K562 (cell line): ENCODE measurements around the gene DOCK6. TPM values are rescaled to one million over a fixed set of nuclear protein-coding genes. Genes with fewer than 3 reads are reported as not detected.

Experiments used
- ATF1 ChIP-seq, 2 experiments: fragments of 450-650 bp in 1 of 2; IDR thresholded peaks; 2 replicates each; pipeline ENCODE4 v1.6.1; 2016; ENCODE audit warnings: missing compliant biosample characterization in 1 of 2, missing genetic modification characterization in 1 of 2
- ATF7 ChIP-seq: fragments of 450-650 bp; IDR thresholded peaks from 2 replicates; pipeline ENCODE4 v1.7.1; 2014; ENCODE audit warnings: mild to moderate bottlenecking, moderate library complexity
- BCOR ChIP-seq: fragments of 450-650 bp; IDR thresholded peaks from 2 replicates; pipeline ENCODE4 v1.6.1; 2016
- CBX5 ChIP-seq: IDR thresholded peaks from 2 replicates; pipeline ENCODE4 v1.6.1; 2014; ENCODE audit warnings: low read depth, borderline replicate concordance
- CHD2 ChIP-seq: IDR thresholded peaks from 2 replicates; pipeline ENCODE4 v1.6.1; 2011; ENCODE audit warnings: low read depth, low read length
- MAZ ChIP-seq, 2 experiments: fragments of 450-650 bp in 1 of 2; sonication (generic) in 1 of 2; formaldehyde crosslinking; IDR thresholded peaks in 1 of 2; conservative IDR thresholded peaks in 1 of 2; 2 replicates each; pipeline versions ENCODE4 v1.4.0 to v1.5.0; 2020; ENCODE audit warnings: mild to moderate bottlenecking in 1 of 2, missing genetic modification reagents in 1 of 2
- MYBL2 ChIP-seq, 2 experiments: fragments of 450-650 bp in 1 of 2; sonication (generic) in 1 of 2; formaldehyde crosslinking in 1 of 2; IDR thresholded peaks; 2 replicates each; pipeline versions ENCODE4 v1.6.1 to v1.8.1; 2017 to 2022; ENCODE audit warnings: borderline replicate concordance in 1 of 2, inconsistent platforms in 1 of 2, low read depth in 1 of 2, mild to moderate bottlenecking in 1 of 2, missing genetic modification reagents in 1 of 2, moderate library complexity in 1 of 2
- NCOA6 ChIP-seq: fragments of 450-650 bp; IDR thresholded peaks from 2 replicates; pipeline ENCODE4 v1.6.1; 2017; ENCODE audit warnings: mild to moderate bottlenecking
- NCOR1 ChIP-seq: fragments of 450-650 bp; IDR thresholded peaks from 2 replicates; pipeline ENCODE4 v1.6.1; 2016; ENCODE audit warnings: mild to moderate bottlenecking, moderate library complexity
- NEUROD1 ChIP-seq: fragments of 150-350 bp; IDR thresholded peaks from 2 replicates; pipeline ENCODE4 v1.6.1; 2014; ENCODE audit warnings: borderline replicate concordance, low read length, low read depth; ENCODE audit not compliant: partially characterized antibody
- POLR2A ChIP-seq: fragments of 450-650 bp; conservative IDR thresholded peaks from 2 replicates; pipeline ENCODE4 v1.6.1; 2016
- RBM39 ChIP-seq: fragments of 200-400 bp; formaldehyde crosslinking; optimal IDR thresholded peaks from 2 replicates; pipeline ENCODE3; 2018; ENCODE audit warnings: low read depth, low read length
- TAL1 ChIP-seq: fragments of 450-650 bp; IDR thresholded peaks from 2 replicates; pipeline ENCODE4 v1.6.1; 2016; ENCODE audit warnings: mild to moderate bottlenecking
- ZNF668 ChIP-seq: fragments of 250-450 bp; sonication (Bioruptor Pico); IDR thresholded peaks from 2 replicates; pipeline ENCODE4 v1.8.0; 2022; ENCODE audit warnings: mild to moderate bottlenecking, inconsistent platforms
- ZNF77 ChIP-seq: fragments of 250-450 bp; sonication (Bioruptor Pico); IDR thresholded peaks from 2 replicates; pipeline ENCODE4 v1.5.0; 2020
- polyA plus RNA-seq, 8 experiments: library from polyadenylated mRNA; depleted of rRNA in 4 of 8; stranded (reverse) in 5 of 8; unstranded in 3 of 8; fragments of >200 nt; fragmentation: Nextera tagmentation in 2 of 8; fragmentation: Illumina TruSeq in 1 of 8; extraction: Ambion mirVana in 2 of 8; extraction: Trizol in 1 of 8; gene quantifications; 2 replicates each; pipeline versions ENCODE4 v1.2.1 to v1.2.3, GENCODE V29; 2011 to 2014; ENCODE audit warnings: inconsistent platforms in 1 of 8, missing spikeins in 1 of 8
- total RNA-seq, 7 experiments: library from RNA; depleted of rRNA in 6 of 7; stranded (reverse); fragments of >200 nt in 6 of 7; fragmentation: Illumina TruSeq in 2 of 7; extraction: Trizol in 2 of 7; gene quantifications; 2 replicates each; pipeline versions ENCODE4 v1.2.1 to v1.2.3, GENCODE V29; 2011 to 2021; ENCODE audit warnings: low replicate concordance in 1 of 7
- TF ChIP-seq, protein P1 (sequence below): sonication (generic); formaldehyde crosslinking; IDR thresholded peaks from 2 replicates; pipeline ENCODE4 v1.8.0; 2022; ENCODE audit warnings: mild to moderate bottlenecking, missing genetic modification reagents
- TF ChIP-seq, protein P2 (sequence below): sonication (generic); formaldehyde crosslinking; IDR thresholded peaks from 2 replicates; pipeline ENCODE4 v1.5.0; 2020; ENCODE audit warnings: missing genetic modification reagents
- TF ChIP-seq, protein P3 (sequence below): fragments of 450-650 bp; IDR thresholded peaks from 2 replicates; pipeline ENCODE4 v1.6.1; 2017; ENCODE audit warnings: antibody characterized with exemption, mild to moderate bottlenecking
- TF ChIP-seq, protein P4 (sequence below): fragments of 450-650 bp; formaldehyde crosslinking; IDR thresholded peaks from 2 replicates; pipeline ENCODE4 v1.4.0; 2020; ENCODE audit warnings: mild to moderate bottlenecking, moderate library complexity

Gene DOCK6
- total and polyA plus RNA-seq, 9 of the 15 experiments (the other 6 are each of a cell fraction or from before 2014, with no cell fraction given): 0.35 to 19.3 (median 3.8) TPM

DNA sequence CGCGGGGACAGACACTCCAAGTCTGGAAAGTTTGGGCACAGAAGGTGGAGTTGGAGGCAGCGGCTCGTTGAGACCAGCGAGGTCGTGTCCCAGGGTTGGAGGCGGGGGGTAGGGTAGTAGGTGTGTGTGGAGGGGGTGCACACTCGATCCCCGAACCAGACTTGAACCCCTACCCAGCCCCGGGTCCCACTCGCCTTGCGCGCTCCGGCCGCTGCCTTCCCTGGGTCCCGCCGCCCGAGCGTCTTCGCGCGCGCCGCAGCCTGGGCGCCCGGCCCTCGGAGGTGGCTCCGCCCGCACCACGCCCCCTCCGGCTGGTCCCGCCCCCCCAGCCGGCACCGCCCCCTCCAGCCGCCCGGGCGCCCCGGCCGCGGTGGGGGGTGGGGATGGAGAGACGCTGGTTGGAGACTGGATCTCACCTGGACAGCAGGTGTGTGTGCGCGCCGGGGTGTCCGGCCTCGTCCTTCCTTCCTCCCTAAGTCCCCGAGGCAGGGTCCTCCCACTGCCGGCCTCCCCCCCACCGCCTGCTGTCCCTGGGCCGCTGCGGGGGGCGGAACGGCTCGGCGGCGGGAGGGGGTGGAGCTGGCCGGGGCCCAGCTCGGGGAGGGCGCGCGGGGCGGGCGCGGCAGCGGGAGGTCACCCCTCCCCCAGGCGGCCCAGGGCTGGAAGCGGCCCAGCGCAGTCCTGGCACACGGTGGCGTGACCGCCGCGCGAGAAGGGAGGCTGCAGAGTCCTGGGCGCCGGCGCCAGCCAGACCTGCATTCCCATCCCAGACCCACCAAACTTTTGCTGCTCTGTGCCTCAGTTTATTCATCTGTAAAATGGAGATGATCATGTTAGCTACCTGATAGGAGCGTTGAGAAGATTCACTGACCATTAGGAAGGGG lies 64.8 kb downstream of the DOCK6 start, which contains the start of gene KANK2 (continued):
- TF ChIP-seq MAZ (CRISPR knock-in tag; conservative IDR thresholded peaks at IDR 0.05 in 1 of 2, IDR thresholded peaks at IDR 0.05 in 1 of 2) (peak; percentile 68 to 94), ATF1 (CRISPR knock-in tag; IDR thresholded peaks at IDR 0.05) (no peak), ATF1 (tag; IDR thresholded peaks at IDR 0.05) (no peak; the same call in 1 of the 2 replicates), CHD2 (no peak), TAL1 (no peak), NCOR1 (peak; percentile 42), NEUROD1 (no peak), ZNF77 (no peak), CBX5 (no peak), RBM39 (no peak), POLR2A (peak; percentile 69), MYBL2 (IDR thresholded peaks at IDR 0.05; ENCODE audit: low read depth) (no peak), MYBL2 (CRISPR knock-in tag; IDR thresholded peaks at IDR 0.05; ENCODE audit: borderline replicate concordance) (no peak), BCOR (peak; percentile 99), ATF7 (no peak), ZNF668 (CRISPR knock-in tag) (no peak), NCOA6 (no peak)
- TF ChIP-seq, protein P1, sequence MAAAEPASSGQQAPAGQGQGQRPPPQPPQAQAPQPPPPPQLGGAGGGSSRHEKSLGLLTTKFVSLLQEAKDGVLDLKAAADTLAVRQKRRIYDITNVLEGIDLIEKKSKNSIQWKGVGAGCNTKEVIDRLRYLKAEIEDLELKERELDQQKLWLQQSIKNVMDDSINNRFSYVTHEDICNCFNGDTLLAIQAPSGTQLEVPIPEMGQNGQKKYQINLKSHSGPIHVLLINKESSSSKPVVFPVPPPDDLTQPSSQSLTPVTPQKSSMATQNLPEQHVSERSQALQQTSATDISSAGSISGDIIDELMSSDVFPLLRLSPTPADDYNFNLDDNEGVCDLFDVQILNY (CRISPR knock-in tag): no peak
- TF ChIP-seq, protein P2, sequence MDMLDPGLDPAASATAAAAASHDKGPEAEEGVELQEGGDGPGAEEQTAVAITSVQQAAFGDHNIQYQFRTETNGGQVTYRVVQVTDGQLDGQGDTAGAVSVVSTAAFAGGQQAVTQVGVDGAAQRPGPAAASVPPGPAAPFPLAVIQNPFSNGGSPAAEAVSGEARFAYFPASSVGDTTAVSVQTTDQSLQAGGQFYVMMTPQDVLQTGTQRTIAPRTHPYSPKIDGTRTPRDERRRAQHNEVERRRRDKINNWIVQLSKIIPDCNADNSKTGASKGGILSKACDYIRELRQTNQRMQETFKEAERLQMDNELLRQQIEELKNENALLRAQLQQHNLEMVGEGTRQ (CRISPR knock-in tag): no peak
- TF ChIP-seq, protein P3, sequence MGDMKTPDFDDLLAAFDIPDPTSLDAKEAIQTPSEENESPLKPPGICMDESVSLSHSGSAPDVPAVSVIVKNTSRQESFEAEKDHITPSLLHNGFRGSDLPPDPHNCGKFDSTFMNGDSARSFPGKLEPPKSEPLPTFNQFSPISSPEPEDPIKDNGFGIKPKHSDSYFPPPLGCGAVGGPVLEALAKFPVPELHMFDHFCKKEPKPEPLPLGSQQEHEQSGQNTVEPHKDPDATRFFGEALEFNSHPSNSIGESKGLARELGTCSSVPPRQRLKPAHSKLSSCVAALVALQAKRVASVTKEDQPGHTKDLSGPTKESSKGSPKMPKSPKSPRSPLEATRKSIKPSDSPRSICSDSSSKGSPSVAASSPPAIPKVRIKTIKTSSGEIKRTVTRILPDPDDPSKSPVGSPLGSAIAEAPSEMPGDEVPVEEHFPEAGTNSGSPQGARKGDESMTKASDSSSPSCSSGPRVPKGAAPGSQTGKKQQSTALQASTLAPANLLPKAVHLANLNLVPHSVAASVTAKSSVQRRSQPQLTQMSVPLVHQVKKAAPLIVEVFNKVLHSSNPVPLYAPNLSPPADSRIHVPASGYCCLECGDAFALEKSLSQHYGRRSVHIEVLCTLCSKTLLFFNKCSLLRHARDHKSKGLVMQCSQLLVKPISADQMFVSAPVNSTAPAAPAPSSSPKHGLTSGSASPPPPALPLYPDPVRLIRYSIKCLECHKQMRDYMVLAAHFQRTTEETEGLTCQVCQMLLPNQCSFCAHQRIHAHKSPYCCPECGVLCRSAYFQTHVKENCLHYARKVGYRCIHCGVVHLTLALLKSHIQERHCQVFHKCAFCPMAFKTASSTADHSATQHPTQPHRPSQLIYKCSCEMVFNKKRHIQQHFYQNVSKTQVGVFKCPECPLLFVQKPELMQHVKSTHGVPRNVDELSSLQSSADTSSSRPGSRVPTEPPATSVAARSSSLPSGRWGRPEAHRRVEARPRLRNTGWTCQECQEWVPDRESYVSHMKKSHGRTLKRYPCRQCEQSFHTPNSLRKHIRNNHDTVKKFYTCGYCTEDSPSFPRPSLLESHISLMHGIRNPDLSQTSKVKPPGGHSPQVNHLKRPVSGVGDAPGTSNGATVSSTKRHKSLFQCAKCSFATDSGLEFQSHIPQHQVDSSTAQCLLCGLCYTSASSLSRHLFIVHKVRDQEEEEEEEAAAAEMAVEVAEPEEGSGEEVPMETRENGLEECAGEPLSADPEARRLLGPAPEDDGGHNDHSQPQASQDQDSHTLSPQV: 0 out of 2 replicates have a peak, but pooled peaks have one; percentile 30
- TF ChIP-seq, protein P4, sequence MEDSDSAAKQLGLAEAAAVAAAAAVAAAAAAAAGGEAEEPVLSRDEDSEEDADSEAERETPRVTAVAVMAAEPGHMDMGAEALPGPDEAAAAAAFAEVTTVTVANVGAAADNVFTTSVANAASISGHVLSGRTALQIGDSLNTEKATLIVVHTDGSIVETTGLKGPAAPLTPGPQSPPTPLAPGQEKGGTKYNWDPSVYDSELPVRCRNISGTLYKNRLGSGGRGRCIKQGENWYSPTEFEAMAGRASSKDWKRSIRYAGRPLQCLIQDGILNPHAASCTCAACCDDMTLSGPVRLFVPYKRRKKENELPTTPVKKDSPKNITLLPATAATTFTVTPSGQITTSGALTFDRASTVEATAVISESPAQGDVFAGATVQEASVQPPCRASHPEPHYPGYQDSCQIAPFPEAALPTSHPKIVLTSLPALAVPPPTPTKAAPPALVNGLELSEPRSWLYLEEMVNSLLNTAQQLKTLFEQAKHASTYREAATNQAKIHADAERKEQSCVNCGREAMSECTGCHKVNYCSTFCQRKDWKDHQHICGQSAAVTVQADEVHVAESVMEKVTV (CRISPR knock-in tag): no peak
